Measurements from ENCODE around the gene KANSL1. TPM values are rescaled to one million over a fixed set of nuclear protein-coding genes. Genes with fewer than 3 reads are reported as not detected.
"Not testable (repeated sequence)": the region's sequence is repeated elsewhere in the genome, so short reads cannot be mapped to it uniquely, and the experiment has no call there.

The KANSL1 gene, protein sequence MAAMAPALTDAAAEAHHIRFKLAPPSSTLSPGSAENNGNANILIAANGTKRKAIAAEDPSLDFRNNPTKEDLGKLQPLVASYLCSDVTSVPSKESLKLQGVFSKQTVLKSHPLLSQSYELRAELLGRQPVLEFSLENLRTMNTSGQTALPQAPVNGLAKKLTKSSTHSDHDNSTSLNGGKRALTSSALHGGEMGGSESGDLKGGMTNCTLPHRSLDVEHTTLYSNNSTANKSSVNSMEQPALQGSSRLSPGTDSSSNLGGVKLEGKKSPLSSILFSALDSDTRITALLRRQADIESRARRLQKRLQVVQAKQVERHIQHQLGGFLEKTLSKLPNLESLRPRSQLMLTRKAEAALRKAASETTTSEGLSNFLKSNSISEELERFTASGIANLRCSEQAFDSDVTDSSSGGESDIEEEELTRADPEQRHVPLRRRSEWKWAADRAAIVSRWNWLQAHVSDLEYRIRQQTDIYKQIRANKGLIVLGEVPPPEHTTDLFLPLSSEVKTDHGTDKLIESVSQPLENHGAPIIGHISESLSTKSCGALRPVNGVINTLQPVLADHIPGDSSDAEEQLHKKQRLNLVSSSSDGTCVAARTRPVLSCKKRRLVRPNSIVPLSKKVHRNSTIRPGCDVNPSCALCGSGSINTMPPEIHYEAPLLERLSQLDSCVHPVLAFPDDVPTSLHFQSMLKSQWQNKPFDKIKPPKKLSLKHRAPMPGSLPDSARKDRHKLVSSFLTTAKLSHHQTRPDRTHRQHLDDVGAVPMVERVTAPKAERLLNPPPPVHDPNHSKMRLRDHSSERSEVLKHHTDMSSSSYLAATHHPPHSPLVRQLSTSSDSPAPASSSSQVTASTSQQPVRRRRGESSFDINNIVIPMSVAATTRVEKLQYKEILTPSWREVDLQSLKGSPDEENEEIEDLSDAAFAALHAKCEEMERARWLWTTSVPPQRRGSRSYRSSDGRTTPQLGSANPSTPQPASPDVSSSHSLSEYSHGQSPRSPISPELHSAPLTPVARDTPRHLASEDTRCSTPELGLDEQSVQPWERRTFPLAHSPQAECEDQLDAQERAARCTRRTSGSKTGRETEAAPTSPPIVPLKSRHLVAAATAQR (N-terminal part only)
- polyA plus RNA-seq (2012; ENCODE audit: missing spikeins), result 27.1 TPM

DNA sequence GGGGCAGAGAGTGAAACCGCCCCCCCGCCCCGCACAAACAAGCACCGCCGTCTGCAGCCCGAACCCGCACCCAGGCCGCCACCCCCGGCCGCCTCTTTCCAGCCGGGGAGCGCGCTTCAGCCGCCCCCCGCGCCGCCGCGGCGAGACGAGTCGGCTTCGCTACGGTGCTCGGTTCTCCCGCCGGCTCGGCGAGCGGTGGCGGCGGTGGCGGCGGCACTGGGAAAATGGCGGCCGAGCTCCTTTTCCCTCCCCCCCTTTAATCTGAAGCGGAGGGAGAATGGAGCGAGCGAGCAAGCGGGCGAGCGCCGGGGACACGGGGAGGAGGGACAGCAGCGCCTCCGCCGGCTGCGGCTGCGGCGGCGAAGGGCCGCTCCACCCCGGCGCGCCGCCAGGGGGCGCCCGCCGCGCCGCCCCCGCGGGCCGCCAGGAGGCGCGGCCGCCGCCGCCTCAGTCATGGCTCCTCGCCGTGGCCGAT, at the start of gene KANSL1:
Gene KANSL1 (minus strand): TSS at position 279 of the 475 bp plus-strand sequence. CDS start 21,286 bp downstream, outside the sequence.
- FAIRE-seq, result peak; percentile 79
- peak; percentile 85 for DNase-seq (ENCODE audit: insufficient read length)
- TF ChIP-seq TAF1 (IDR thresholded peaks at IDR 0.05; ENCODE audit: borderline replicate concordance, low read depth, low read length) (peak; percentile 62; the same call in 1 of the 2 replicates), POLR2AphosphoS5 (IDR thresholded peaks at IDR 0.05; ENCODE audit: low read depth, low read length) (peak; percentile 51; the same call in 1 of the 2 replicates), POLR2A (IDR thresholded peaks at IDR 0.05; ENCODE audit: low read depth, low read length) (no peak)

DNA sequence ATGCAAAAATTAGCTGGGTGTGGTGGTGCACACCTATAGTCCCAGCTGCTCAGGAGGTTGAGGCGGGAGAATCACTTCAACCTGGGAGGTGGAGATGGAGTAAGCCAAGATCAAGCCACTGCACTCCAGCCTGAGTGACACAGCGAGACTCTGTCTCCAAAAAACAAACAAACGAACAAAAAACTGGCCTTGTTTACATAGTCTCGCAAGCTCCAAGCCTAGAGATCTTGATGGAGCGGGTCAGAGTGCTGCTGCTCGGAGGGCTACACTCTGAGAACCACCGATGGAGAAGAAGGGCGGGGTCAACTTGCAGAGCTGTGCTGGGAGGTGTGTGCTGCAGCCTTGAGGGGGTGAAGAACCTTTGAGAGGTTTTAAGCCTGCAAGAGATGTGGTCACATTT, 38.1 kb upstream of the KANSL1 start:
- DNase-seq (ENCODE audit: insufficient read length); FAIRE-seq: not testable (repeated sequence)

DNA sequence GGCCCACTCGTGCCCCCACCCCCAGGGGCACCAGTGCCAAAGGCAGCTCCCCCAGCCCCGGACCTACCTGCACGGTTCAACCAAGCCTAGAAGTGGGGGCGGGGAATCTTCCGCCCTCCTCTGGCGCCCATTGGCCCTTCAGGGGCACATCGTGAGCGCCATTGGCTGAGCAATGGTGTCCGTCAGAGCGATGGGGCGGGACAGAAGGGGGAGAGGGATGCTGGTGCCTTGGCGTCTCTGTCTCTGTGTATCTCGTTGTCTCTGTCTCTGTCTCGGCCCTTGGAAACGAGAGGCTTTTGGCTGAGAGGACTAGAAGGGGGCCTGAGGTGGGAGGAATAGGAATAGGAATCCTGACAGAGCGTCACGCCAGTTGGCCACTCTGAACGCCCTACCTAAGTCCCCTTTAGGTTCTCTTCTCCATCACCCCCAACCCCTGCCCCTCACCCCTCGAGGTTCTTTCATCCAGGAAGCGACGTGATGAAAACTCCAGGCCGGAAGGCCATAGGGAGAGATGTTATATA, 32.1 kb upstream of the KANSL1 start:
- peak; percentile 94 for FAIRE-seq
- DNase-seq (ENCODE audit: insufficient read length), result peak; percentile 79

DNA sequence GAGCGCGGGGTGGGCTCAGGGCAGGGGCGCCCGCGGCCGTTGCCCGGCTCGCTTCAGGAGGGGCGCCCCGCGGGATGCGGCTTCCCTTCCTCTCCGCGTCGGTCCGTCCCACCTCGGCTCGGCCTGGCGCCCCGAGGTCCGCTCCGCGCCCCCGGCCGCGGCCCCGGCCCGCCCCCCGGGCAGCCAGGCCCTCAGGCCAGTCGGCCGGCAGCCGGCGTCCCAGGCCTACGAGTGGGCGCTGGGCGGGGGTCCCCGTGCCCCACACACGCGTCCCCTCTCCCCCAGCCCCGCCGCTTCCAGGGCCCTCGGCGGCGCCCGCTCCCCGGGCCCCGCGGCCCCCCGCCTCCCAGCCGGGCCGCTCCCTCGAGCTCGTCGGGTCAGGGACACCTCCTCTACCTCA, 31.6 kb upstream of the KANSL1 start:
- DNase-seq (ENCODE audit: insufficient read length); FAIRE-seq: not testable (repeated sequence)

DNA sequence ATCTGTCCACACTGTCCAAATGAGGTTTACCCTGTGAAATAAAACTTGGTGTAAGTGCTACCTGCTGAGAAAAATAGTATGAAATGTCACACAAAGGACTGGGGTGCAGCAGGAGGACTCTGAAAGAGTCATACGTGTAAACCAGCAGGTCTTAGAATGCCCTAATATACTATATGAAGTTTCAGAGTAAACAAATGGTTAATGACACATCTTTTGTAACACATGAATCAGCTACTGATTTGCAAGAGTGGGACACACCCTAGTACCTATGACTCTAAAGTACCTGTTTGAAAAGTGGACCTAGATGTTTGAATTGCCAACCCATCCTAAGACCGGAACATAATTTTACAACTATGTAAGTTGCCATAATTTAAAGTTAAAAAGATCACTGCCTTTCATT, 29.8 kb upstream of the KANSL1 start:
- FAIRE-seq, result not testable (repeated sequence)

DNA sequence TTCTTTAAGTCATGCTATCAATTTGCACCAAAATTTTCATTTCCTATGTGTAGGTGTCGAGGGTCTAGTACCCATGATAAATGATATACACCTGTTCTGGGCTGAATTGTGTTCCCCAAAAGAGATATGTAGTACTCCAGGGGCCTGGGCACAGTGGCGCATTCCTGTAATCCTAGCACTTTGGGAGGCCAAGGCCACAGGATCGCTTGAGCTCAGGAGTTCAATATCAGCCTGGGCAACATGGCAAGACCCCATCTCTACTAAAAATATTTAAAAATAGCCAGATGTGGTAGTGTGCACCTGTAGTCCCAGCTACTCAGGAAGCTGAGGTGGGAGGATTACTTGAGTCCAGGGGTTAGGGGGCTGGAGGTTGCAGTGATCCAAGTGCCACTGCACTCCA, 23.5 kb upstream of the KANSL1 start:
- TF ChIP-seq POLR2AphosphoS5 (IDR thresholded peaks at IDR 0.05; ENCODE audit: low read depth, low read length), result no peak
- TF ChIP-seq TAF1 (IDR thresholded peaks at IDR 0.05; ENCODE audit: borderline replicate concordance, low read depth, low read length), result no peak
- no peak for TF ChIP-seq POLR2A (IDR thresholded peaks at IDR 0.05; ENCODE audit: low read depth, low read length)
- no peak for DNase-seq (ENCODE audit: insufficient read length)
- no peak for FAIRE-seq

More for the DNA sequence above, 29.8 kb upstream of the KANSL1 start:
- not testable (repeated sequence) for DNase-seq (ENCODE audit: insufficient read length)

DNA sequence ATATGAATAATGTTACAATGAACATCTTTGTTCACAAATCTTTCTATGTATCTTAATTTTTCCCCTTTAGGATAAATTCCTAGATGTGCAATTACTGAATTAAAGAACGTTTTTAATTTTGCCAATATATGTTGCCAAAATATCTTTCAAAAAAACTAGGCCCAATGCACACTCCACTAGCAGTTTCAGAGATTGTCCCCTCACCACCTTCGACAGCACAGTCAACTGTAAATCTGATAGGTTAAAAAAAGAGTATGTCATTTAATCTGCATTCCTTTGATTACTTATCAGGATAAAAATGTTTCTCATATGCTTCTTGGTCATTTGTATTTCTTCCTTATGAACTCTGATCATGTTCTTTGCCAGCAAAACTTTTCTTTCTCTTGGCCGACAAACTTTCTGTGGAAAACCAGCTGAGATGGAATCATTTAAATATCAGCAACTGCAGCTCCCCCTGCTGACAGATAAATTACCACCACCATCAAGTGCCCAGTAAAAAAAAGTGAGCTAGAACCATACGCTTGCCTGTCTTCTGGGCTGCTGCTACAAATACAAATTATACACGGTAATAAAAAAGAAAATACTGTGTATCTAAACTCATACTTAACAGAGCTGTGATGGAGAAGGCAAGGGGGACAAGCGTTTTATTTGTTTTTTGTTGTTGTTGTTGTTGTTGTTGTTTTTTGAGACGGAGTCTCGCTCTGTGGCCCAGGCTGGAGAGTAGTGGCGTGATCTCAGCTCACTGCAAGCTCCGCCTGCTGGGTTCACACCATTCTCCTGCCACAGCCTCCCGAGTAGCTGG, 19.6 kb upstream of the KANSL1 start:
- DNase-seq (ENCODE audit: insufficient read length) (peak; percentile 39), FAIRE-seq (no peak)
- no peak for TF ChIP-seq TAF1 (IDR thresholded peaks at IDR 0.05; ENCODE audit: borderline replicate concordance, low read depth, low read length)
- TF ChIP-seq POLR2A (IDR thresholded peaks at IDR 0.05; ENCODE audit: low read depth, low read length), result no peak
- TF ChIP-seq POLR2AphosphoS5 (IDR thresholded peaks at IDR 0.05; ENCODE audit: low read depth, low read length), result no peak

DNA sequence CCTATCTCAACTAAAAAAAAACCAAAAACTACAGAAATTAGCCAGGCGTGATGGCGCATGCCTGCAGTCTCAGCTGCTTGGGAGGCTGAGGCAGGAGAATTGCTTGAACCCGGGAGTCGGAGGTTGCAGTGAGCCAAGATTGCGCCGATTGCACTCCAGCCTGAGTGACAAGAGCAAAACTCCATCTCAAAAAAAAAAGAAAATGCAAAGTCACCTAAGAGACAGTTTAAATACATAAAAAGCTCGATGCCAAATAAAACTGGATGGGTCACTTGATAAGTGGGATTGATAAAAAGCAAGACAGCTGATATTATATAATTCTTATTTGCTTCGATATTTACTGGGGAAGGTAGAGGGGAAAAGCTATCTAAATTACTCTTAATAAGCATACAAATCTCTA, 15.8 kb upstream of the KANSL1 start:
- DNase-seq (ENCODE audit: insufficient read length) (no peak), FAIRE-seq (no peak)
- TF ChIP-seq TAF1 (IDR thresholded peaks at IDR 0.05; ENCODE audit: borderline replicate concordance, low read depth, low read length) (no peak), POLR2A (IDR thresholded peaks at IDR 0.05; ENCODE audit: low read depth, low read length) (no peak), POLR2AphosphoS5 (IDR thresholded peaks at IDR 0.05; ENCODE audit: low read depth, low read length) (no peak)

DNA sequence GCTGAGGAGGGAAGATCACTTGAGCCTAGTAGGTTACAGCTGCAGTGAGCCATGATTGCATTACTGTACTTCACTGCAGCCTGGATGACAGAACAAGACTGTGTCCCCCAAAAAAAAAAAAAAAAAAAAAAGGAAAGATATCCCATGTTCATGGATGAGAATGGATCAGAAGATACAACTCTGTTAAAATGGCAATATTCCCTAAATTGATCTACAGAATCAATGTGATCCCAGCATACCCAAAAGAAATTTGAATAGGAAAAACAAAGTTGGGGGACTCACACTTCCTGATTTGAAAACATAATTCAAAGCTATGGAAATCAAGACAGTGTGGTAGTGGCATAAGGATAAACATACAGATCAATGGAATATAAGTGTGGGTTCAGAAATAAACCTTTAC, 12.7 kb upstream of the KANSL1 start:
- no peak for FAIRE-seq
- no peak for DNase-seq (ENCODE audit: insufficient read length)
- TF ChIP-seq TAF1 (IDR thresholded peaks at IDR 0.05; ENCODE audit: borderline replicate concordance, low read depth, low read length) (no peak), POLR2A (IDR thresholded peaks at IDR 0.05; ENCODE audit: low read depth, low read length) (no peak), POLR2AphosphoS5 (IDR thresholded peaks at IDR 0.05; ENCODE audit: low read depth, low read length) (no peak)

DNA sequence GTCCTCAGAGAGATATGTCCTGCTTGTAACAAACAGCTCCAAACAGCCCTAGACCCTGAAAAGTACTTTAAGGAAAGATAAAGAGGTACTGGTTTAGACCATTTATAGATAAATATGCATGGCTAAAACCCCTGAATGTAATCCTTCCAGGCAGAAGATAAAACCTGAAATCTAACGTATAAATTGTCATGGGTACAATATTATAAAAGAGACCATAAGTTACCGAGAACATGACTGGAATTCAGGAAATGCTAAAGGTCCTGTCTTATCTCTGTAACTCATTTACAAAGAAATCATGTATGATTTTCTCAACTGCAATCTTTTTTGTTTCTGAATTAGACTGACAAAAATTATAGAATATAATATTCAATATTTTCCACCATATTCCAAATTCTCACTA, 9.2 kb upstream of the KANSL1 start:
- DNase-seq (ENCODE audit: insufficient read length), result no peak
- no peak for FAIRE-seq
- no peak for TF ChIP-seq POLR2AphosphoS5 (IDR thresholded peaks at IDR 0.05; ENCODE audit: low read depth, low read length)
- no peak for TF ChIP-seq TAF1 (IDR thresholded peaks at IDR 0.05; ENCODE audit: borderline replicate concordance, low read depth, low read length)
- no peak for TF ChIP-seq POLR2A (IDR thresholded peaks at IDR 0.05; ENCODE audit: low read depth, low read length)

DNA sequence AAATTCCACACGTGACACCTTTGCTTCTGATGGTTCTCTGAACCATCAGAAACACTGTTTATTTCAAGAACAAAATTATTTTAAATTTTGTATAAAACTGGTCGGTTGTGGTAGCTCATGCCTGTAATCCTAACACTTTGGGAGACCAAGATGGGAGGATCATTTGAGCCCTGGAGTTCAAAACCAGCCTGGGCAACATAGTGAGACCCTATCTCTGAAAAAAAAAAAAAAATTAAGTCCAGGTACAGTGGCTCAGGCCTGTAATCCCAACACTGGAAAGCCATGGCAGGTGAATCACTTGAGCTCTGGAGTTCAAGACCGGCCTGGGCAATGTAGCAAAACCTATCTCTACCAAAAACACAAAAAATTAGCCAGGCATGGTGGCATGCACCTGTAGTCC, 8.3 kb upstream of the KANSL1 start:
- FAIRE-seq, result no peak
- TF ChIP-seq POLR2AphosphoS5 (IDR thresholded peaks at IDR 0.05; ENCODE audit: low read depth, low read length), result no peak
- DNase-seq (ENCODE audit: insufficient read length), result no peak
